GM12873 (cell line): ENCODE results near the gene COA1.

Experiments
- TF ChIP-seq, protein P1 (sequence below): IDR thresholded peaks from 2 replicates; pipeline ENCODE4 v1.5.1; 2012; ENCODE audit warnings: low read depth, mild to moderate bottlenecking, moderate library complexity, low read length, control low read depth; ENCODE audit not compliant: insufficient read depth; ENCODE audit errors: missing control alignments

COA1 gene

GRCh38 chr7:43729214-43729923 is at the start of gene COA1:
Gene COA1, minus strand, starts transcription at chr7:43729523. Its CDS starts 80,909 bp downstream, at chr7:43648614.
- TF ChIP-seq, protein P1, sequence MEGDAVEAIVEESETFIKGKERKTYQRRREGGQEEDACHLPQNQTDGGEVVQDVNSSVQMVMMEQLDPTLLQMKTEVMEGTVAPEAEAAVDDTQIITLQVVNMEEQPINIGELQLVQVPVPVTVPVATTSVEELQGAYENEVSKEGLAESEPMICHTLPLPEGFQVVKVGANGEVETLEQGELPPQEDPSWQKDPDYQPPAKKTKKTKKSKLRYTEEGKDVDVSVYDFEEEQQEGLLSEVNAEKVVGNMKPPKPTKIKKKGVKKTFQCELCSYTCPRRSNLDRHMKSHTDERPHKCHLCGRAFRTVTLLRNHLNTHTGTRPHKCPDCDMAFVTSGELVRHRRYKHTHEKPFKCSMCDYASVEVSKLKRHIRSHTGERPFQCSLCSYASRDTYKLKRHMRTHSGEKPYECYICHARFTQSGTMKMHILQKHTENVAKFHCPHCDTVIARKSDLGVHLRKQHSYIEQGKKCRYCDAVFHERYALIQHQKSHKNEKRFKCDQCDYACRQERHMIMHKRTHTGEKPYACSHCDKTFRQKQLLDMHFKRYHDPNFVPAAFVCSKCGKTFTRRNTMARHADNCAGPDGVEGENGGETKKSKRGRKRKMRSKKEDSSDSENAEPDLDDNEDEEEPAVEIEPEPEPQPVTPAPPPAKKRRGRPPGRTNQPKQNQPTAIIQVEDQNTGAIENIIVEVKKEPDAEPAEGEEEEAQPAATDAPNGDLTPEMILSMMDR = peak; percentile 43

- TF ChIP-seq, protein P1 = no peak
Observed at GRCh38 chr7:43771573-43771972, 42.2 kb upstream of the COA1 start.

DNA sequence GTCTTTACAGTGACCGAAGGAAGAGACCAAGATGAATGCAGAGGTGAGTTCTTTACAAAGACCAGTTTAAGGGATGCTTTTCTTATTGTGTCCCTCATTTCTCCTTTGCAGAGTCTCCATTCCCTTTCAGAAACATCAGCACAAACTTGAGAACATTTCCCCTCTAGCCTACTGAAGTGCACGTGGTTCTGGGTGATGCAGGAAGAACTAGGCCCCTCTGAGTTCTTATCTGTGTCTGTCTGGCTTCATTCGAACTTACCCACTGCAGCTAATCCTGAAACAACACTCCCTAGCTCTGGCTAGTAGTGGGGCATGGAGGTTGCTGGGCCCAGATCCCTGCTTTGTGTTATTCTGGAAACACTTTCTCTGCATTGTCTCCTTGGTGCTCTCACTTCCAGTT is 41.8 kb upstream of the COA1 start:
- TF ChIP-seq, protein P1 = no peak

DNA sequence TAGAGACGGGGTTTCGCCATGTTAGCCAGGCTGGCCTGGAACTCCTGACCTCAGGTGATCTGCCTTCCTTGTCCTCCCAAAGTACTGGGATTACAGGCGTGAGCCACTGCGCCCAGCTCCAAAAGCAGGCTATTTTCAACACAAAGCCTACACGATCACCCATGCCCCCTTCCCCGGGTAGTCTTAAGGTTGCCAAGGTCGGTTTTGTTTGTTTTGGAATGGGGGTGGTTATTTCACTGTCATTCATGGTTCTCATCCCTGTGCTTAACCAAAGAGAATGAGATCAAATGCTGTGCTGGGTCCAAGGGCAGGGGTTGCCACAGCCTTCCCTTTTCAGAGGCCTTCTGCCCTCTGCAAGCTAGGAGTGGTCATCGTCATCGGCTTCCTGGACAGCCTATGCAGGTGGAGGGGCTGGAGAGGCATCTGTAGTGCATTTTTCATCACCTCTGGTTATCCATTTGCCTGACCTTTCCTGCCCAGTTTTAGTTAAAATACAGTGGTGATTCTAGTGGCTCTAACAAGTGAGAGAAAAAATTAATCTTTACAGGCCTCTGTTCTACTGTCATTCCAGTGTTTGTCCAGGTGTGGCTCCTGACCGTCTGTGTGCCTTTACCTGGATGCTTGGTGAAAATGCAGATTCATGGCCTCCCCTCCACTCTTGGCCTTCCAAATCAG is 40.6 kb upstream of the COA1 start:
- TF ChIP-seq, protein P1 = no peak

DNA sequence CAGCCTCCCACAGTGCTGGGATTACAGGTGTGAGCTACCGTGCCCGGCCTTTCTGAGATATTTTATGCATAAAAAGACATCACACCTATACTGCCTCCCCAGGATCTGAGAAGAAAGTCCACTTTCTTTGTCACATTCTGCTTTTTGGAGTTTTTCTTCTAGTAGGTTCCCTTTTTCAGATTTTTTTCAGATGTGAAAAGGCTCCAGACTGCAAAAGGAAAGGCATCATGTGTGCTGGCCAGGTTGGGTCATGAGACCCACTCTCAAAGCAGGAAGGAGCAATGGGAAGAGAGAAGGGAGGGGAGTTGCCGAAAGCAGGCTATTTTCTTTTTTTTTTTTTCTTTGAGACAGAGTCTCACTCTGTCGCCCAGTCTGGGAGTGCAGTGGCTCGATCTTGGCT is 40.0 kb upstream of the COA1 start:
- TF ChIP-seq, protein P1 = no peak

- TF ChIP-seq, protein P1 = no peak
Observed at GRCh38 chr7:43768887-43769272, 39.6 kb upstream of the COA1 start.

GRCh38 chr7:43768201-43768886 is 39.0 kb upstream of the COA1 start:
- TF ChIP-seq, protein P1 = no peak
